GM19467 (cell line): Measurements from ENCODE around the gene SMIM10L1.
A peak's percentile ranks its signal among the peaks of the same experiment; 100 is the strongest.

Source experiments
- ATAC-seq: cut with Tn5 transposase; IDR thresholded peaks from one replicate; pipeline ENCODE4 v1.9.1; 2021; ENCODE audit warnings: mild to moderate bottlenecking, moderate library complexity; ENCODE audit not compliant: unreplicated experiment

SMIM10L1 gene

GRCh38 chr12:11171145-11171968 is at the start of gene SMIM10L1:
SMIM10L1 (plus strand) TSS chr12:11171194; CDS start chr12:11171357, 163 bp downstream.
- ATAC-seq, result peak; percentile 95

DNA sequence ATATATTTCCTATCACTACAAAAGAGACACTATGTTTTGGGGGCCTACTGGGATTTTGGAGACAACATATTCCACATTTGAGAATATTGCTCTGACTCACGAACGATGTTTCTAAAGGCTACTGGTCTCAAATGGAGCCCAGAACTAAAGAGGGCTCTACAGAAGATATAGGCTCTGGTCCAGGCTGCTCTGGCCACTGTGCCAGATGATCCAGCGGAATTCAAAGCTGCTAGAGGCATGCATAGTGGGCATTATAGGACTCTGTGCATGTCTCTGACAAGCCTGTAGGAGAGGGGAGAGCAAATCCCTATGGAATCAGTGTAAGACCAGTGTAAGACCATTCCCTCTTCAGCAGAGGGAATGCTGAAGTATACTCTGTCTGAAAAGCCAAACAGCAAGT is 40.6 kb upstream of the SMIM10L1 start:
- no peak for ATAC-seq

- no peak for ATAC-seq
Observed at GRCh38 chr12:11130999-11131398, 40.0 kb upstream of the SMIM10L1 start.

GRCh38 chr12:11133162-11133561 is 37.8 kb upstream of the SMIM10L1 start:
- no peak for ATAC-seq

DNA sequence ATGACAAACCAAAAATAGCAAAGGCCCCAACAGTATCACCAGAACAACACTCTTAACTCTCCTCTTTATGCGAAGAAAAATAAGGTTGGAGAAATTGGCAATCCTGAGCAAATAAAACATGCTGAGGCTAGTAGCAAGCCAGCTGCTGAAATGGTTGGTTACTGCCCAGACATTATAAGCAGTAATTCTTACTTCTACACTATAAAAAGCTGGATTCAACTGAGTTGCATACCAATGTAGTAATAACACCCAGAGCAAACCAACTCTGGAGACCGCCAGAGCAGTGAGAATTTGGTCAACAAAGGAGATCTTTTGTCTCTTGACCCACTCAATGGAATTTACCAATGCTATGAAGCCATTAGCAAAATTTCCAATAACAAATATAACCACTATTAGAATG is 37.2 kb upstream of the SMIM10L1 start:
- no peak for ATAC-seq

- no peak for ATAC-seq
Observed at GRCh38 chr12:11134305-11134704, 36.7 kb upstream of the SMIM10L1 start, which contains the start of gene TAS2R30. TAS2R30 (minus strand) TSS chr12:11134644; CDS start chr12:11134244, 400 bp downstream.

DNA sequence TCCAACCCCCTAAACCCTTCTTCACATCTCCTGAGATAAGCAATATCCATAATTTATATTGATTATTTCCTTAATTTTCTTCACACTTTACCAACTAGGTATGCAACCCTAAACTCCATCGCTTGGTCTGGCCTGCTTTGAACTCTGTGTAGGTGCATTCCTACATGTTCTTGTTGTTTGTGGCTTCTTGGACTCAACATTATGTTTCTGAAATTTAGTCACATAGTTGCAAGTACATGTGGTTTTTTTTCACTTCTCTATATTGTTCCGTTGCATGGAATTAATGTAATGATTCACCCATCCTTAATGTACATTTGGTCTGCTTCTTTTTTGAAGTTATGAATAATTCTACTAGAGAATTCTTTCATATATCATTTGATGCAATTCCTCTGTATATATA is 34.9 kb upstream of the SMIM10L1 start:
- no peak for ATAC-seq

DNA sequence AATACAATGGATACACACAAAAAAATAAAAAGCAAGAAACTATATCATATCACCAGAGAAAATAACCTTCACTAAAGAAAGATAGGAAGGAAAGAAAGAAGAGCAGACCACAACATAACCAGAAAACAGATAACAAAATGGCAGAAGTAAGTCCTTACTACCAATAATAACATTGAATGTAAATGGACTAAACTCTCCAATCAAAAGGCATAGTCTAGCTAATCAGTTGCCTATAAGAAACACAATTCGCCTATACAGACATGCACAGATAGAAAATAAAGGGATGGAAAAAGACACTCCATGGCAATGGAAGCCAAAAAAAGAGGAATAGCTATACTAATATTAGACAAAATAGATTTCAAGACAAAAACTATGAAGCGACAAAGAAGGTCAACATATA is 27.6 kb upstream of the SMIM10L1 start:
- no peak for ATAC-seq

DNA sequence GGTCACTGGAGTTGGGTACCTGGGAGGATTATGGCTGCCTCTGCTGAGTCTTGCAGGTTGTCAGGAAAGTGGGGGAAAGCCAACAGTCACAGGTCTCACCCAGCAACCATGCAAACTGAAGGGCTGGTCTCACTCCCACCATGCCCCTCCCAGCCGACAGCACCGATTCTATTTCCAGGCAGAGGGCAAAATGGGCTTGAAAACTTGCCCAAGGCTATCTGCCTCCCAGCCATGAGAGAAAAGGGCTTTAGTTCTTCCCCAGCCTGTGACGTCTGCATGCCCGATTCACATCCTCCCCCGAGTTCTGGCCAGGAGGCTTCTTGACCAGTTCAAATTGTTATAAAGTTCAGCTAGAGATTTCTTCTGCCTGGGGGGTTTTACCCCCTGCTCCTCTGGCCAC is 26.7 kb upstream of the SMIM10L1 start:
- no peak for ATAC-seq

GRCh38 chr12:11147420-11147819 is 23.6 kb upstream of the SMIM10L1 start:
- ATAC-seq, result no peak

DNA sequence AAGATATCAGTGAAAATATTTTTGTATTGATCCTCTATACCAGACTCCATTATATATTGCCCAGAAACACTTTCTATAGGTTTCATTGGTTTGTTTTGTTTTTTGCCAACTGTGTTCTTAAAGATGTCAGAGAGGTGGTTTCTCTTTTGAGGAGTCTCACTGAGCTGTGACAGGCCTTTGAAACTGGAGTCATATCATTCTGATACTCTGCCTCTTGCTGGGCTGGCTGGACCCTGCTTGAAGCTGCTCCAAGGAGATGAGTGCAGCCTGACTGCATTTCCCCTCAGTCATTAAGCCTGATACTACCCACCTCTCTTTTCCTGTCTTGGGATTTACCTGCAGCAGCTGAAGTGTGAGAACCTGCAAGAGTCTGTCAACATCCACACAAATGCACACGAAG is 20.2 kb upstream of the SMIM10L1 start:
- ATAC-seq, result no peak

DNA sequence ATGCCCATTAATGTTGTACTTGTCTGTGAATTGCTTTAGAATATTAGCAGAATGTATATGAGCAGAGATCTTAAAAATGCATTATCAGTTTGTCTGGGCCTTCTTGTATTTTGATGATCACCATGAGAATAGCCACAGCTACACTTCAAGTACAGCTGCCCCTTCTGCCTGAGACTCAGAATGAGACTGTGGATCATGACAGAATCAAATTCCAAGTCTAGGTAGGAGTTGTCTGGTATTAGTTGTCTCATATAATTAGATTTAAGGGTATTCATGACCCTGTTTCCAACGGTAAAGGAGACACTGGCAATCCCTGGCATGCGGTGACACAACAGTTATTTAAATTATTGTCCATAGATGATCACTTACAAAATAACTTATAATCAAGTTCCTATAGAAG is 18.3 kb upstream of the SMIM10L1 start:
- no peak for ATAC-seq

DNA sequence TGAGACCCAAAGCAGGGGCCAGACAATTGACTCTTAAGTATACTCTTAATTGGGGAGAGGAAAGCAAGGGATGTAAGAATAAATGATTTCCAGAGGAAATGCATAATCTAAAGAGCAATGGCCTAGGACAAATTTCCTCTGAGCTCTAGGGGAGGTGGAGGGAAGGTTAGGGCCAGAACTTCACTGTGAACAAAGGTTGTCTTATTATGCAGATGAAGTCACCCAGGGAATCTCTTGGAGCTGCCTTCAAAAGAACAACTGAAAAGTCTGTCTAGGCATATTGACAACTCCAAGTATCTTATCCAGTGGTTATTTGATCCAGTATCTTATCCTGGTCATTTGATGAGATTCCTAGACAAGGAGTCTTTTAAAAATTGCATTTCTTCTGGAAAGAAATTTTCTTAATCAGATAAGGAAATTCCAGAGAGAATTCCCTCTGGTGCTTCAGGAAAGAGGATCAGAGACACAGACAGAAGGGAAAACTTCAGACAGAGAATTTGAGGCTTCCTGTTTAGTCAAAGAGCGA is 16.5 kb upstream of the SMIM10L1 start:
- ATAC-seq, result no peak

- no peak for ATAC-seq
Observed at GRCh38 chr12:11158885-11159444, 12.0 kb upstream of the SMIM10L1 start.

DNA sequence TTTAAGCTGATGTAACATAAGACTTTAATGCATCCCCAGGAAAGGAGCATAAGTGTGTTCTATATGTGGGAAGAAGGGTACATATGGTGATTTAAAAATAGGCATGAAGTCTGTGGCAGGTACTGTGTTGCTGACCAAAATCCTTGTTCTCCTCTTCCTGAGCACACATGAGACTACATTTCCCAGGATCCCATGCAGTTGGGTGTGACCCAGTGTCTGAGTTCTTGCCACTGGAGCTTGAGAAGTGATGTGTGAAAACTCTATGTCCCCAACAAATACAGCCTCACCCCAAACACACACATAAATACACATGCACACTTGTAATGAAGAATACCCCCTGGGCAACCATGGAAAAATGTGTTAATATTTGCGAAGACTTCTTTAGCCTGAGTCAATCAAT is 8.5 kb upstream of the SMIM10L1 start:
- ATAC-seq, result no peak

- ATAC-seq, result no peak
Observed at GRCh38 chr12:11164384-11164783, 6.6 kb upstream of the SMIM10L1 start.

- no peak for ATAC-seq
Observed at GRCh38 chr12:11166300-11166699, 4.7 kb upstream of the SMIM10L1 start.

DNA sequence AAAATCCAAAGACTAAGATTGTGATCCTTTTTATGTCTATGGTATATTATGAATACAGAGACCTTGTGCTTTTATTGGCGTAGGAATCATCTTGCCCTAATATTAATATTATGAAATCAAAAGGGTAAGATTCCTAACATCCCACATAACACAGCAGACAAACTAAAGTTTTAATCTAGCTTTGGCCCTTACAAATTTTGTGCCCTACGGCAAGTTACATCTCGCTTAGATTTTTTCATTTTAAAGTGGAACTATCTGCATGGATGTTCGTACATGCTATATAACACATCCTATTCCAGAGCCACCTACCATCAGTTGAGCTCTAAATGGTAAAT is 217 bp upstream of the SMIM10L1 start:
- ATAC-seq, result no peak

GRCh38 chr12:11171969-11172675 is 1.1 kb downstream of the SMIM10L1 start:
- no peak for ATAC-seq

DNA sequence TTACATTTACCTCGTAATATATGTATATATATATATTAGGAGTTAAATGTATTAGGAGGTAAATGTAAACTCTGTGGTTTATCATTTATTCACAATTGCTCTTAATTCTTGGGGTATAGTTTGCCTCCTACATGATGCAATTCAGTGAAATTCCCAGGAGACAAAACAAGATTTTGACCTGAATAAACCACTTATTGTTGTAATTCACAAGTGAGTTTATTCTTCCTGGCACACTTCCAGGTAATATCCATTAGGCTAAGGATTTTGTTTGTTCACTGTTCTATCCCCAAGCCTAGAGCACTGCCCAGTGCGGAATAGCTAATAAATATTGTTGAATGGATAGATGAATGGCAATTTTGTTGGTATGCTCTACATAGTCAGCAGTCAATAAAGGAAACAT is 3.0 kb downstream of the SMIM10L1 start:
- no peak for ATAC-seq

DNA sequence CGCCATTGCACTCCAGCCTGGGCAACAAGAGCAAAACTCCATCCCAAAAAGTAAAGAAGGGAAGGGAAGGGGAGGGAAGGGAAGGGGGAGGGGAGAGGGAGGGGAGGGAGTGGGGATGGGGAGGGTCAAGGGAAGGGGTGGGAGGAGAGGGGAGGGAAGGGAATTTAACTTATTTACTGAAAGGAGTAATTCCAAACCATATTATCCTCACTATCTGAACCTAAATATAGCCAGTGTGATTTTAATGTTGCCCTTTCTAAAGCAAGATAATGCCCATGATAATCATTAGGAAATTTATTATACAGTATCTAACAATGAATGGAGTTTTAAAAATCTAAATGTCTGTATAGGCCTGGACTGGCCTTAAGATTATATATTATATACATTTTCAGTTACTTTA is 7.3 kb downstream of the SMIM10L1 start:
- no peak for ATAC-seq

- ATAC-seq, result no peak
Observed at GRCh38 chr12:11182529-11182928, 11.5 kb downstream of the SMIM10L1 start.
